ENCODE data around the gene ABCC3.

- TF ChIP-seq EP300 (IDR thresholded peaks at IDR 0.05) = no peak
- TF ChIP-seq CTCF (IDR thresholded peaks at IDR 0.05) = no peak
- TF ChIP-seq POLR2A (IDR thresholded peaks at IDR 0.05) = no peak
Observed at GRCh38 chr17:50636804-50637195, 2.1 kb downstream of the ABCC3 start.
